Uterus (tissue), 4 donors: ENCODE data around the gene SMIM10L1. TPM values are rescaled to one million over a fixed set of nuclear protein-coding genes. Genes with fewer than 3 reads are reported as not detected.

Source experiments
- DNase-seq, 2 donors: peaks; one replicate each; pipeline ENCODE4 v3.0.0-alpha.2; 2019 to 2020
- H3K27ac ChIP-seq, 2 donors: fragments of 200-600 bp; sonication (generic); 1 replicate in 1 of 2; 2 replicates in 1 of 2; pipeline ENCODE4 v1.5.1; 2016 to 2018
- H3K27me3 ChIP-seq, 2 donors: fragments of 200-600 bp; sonication (generic); one replicate each; pipeline ENCODE4 v1.5.1; 2018 to 2019; ENCODE audit warnings: control low read depth in 1 of 2
- H3K36me3 ChIP-seq, 2 donors: fragments of 200-600 bp; sonication (generic); one replicate each; pipeline ENCODE4 v1.5.1; 2019; ENCODE audit warnings: control low read depth in 1 of 2
- H3K4me1 ChIP-seq, 2 donors: fragments of 200-600 bp; sonication (generic); one replicate each; pipeline ENCODE4 v1.5.1; 2018 to 2019; ENCODE audit warnings: control low read depth in 1 of 2
- H3K4me3 ChIP-seq, 2 donors: fragments of 200-600 bp; sonication (generic); 1 replicate in 1 of 2; 2 replicates in 1 of 2; pipeline ENCODE4 v1.5.1; 2018 to 2019; ENCODE audit warnings: mild to moderate bottlenecking in 1 of 2
- H3K9me3 ChIP-seq, 2 donors: fragments of 200-600 bp; sonication (generic); one replicate each; pipeline ENCODE4 v1.5.1; 2019; ENCODE audit warnings: control low read depth in 1 of 2
- POLR2A ChIP-seq, 2 donors: fragments of 450-650 bp; IDR thresholded peaks; one replicate each; pipeline ENCODE4 v1.6.1; 2016; ENCODE audit warnings: antibody characterized with exemption in 2 of 2, mild to moderate bottlenecking in 1 of 2, moderate library complexity in 1 of 2
- intact Hi-C: fragments of 100-400 bp; cut with DNase I; formaldehyde crosslinking; loops from one replicate; pipeline ENCODE4 v1.15.1; 2023; ENCODE audit warnings: low total_unique reads
- total RNA-seq, 4 donors: library from RNA; depleted of rRNA in 3 of 4; stranded (reverse); fragments of >200 nt in 3 of 4; gene quantifications; one replicate each; pipeline versions ENCODE4 v1.1.0 to v1.2.4, GENCODE V29; 2014 to 2023
- TF ChIP-seq, protein P1 (sequence below), 4 experiments: fragments of 200-600 bp in 2 of 4; fragments of 450-650 bp in 2 of 4; sonication (generic) in 2 of 4; IDR thresholded peaks; one replicate each; pipeline ENCODE4 v1.5.1; 2016 to 2019; ENCODE audit warnings: antibody characterized with exemption in 4 of 4, mild to moderate bottlenecking in 2 of 4, moderate library complexity in 1 of 4
- donor health status: DM: yes; HTN: yes; CAD: no.

Gene SMIM10L1
- total RNA-seq, 4 donors from 2014 or later = 3.6 to 7.5 (median 7.1) TPM

DNA sequence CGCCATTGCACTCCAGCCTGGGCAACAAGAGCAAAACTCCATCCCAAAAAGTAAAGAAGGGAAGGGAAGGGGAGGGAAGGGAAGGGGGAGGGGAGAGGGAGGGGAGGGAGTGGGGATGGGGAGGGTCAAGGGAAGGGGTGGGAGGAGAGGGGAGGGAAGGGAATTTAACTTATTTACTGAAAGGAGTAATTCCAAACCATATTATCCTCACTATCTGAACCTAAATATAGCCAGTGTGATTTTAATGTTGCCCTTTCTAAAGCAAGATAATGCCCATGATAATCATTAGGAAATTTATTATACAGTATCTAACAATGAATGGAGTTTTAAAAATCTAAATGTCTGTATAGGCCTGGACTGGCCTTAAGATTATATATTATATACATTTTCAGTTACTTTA is 7.3 kb downstream of the SMIM10L1 start:
- Histone ChIP-seq H3K4me3 (no peak overlapping the region), H3K36me3 (no peaks in the 10 kb centered on the region), H3K27ac (no peak overlapping the region), H3K4me1 (peaks cover 0 to 1% of the 10 kb centered on the region in 2 donors), H3K27me3 (no peaks in the 10 kb centered on the region), H3K9me3 (no peaks in the 10 kb centered on the region)
- no peak for DNase-seq
- intact Hi-C loops = no loop called here
- no peak for TF ChIP-seq POLR2A (IDR thresholded peaks at IDR 0.05)
- TF ChIP-seq, protein P1, sequence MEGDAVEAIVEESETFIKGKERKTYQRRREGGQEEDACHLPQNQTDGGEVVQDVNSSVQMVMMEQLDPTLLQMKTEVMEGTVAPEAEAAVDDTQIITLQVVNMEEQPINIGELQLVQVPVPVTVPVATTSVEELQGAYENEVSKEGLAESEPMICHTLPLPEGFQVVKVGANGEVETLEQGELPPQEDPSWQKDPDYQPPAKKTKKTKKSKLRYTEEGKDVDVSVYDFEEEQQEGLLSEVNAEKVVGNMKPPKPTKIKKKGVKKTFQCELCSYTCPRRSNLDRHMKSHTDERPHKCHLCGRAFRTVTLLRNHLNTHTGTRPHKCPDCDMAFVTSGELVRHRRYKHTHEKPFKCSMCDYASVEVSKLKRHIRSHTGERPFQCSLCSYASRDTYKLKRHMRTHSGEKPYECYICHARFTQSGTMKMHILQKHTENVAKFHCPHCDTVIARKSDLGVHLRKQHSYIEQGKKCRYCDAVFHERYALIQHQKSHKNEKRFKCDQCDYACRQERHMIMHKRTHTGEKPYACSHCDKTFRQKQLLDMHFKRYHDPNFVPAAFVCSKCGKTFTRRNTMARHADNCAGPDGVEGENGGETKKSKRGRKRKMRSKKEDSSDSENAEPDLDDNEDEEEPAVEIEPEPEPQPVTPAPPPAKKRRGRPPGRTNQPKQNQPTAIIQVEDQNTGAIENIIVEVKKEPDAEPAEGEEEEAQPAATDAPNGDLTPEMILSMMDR (IDR thresholded peaks at IDR 0.05) = no peak

- no peaks in the 10 kb centered on the region for H3K27me3 ChIP-seq
- no peaks in the 10 kb centered on the region for H3K9me3 ChIP-seq
- H3K4me3 ChIP-seq = no peak overlapping the region
- DNase-seq = no peak
- no peaks in the 10 kb centered on the region for H3K36me3 ChIP-seq
- intact Hi-C loops = no loop called here
- H3K4me1 ChIP-seq = no peaks in the 10 kb centered on the region
- TF ChIP-seq, protein P1 (IDR thresholded peaks at IDR 0.05) = no peak
- no peak for TF ChIP-seq POLR2A (IDR thresholded peaks at IDR 0.05)
- H3K27ac ChIP-seq = no peak overlapping the region
Measured at GRCh38 chr12:11182529-11182928, 11.5 kb downstream of the SMIM10L1 start.

DNA sequence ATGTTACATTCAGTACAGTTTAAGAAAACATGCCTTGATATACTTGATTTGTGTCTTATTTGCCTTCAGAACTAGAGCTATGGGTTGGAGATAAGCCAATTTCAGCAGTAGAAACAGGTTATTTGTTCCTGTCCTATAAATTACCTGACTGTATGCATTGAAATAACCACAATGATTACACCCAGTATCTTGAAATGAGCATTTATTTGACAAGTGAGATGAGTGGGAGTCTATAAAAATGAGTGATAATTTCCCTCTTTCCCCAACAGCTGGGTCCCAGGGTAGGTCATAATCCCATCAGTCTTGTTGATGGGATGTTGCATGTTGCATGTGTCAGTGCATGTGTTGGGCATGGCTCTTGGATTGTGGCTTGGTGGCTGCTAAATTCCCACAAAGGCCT is 12.0 kb downstream of the SMIM10L1 start:
- no peak for DNase-seq
- intact Hi-C loops = no loop called here
- H3K27ac ChIP-seq = no peak overlapping the region
- H3K27me3 ChIP-seq = no peaks in the 10 kb centered on the region
- H3K4me1 ChIP-seq = no peaks in the 10 kb centered on the region
- no peaks in the 10 kb centered on the region for H3K9me3 ChIP-seq
- H3K4me3 ChIP-seq = no peak overlapping the region
- TF ChIP-seq POLR2A (IDR thresholded peaks at IDR 0.05) = no peak
- TF ChIP-seq, protein P1 (IDR thresholded peaks at IDR 0.05) = no peak
- no peaks in the 10 kb centered on the region for H3K36me3 ChIP-seq

- DNase-seq = no peak
- TF ChIP-seq POLR2A (IDR thresholded peaks at IDR 0.05) = no peak
- TF ChIP-seq, protein P1 (IDR thresholded peaks at IDR 0.05) = no peak
- no peaks in the 10 kb centered on the region for H3K36me3 ChIP-seq
- H3K9me3 ChIP-seq = no peaks in the 10 kb centered on the region
- no peaks in the 10 kb centered on the region for H3K27me3 ChIP-seq
- no peak within 1 kb of the TSS for H3K27ac ChIP-seq
- H3K4me1 ChIP-seq = no peaks in the 10 kb centered on the region
- intact Hi-C loops = no loop called here
- H3K4me3 ChIP-seq = no peak within 1 kb of the TSS
Measured at GRCh38 chr12:11186837-11187236, 15.8 kb downstream of the SMIM10L1 start, which contains the start of gene TAS2R42. Gene TAS2R42 (minus strand): TSS chr12:11186937. CDS start chr12:11186937, 0 bp downstream.

GRCh38 chr12:11202811-11203210 is 31.8 kb downstream of the SMIM10L1 start:
- no peak for DNase-seq
- Histone ChIP-seq H3K27ac (no peak overlapping the region), H3K36me3 (no peaks in the 10 kb centered on the region), H3K4me1 (no peaks in the 10 kb centered on the region), H3K4me3 (no peak overlapping the region), H3K27me3 (no peaks in the 10 kb centered on the region), H3K9me3 (no peaks in the 10 kb centered on the region)
- TF ChIP-seq, protein P1 (IDR thresholded peaks at IDR 0.05) = no peak
- no peak for TF ChIP-seq POLR2A (IDR thresholded peaks at IDR 0.05)
- intact Hi-C loops = no loop called here
